HepG2 (cell line): ENCODE measurements around the gene PHC1. TPM values are rescaled to one million over a fixed set of nuclear protein-coding genes. Genes with fewer than 3 reads are reported as not detected.
"Not testable (repeated sequence)": the region's sequence is repeated elsewhere in the genome, so short reads cannot be mapped to it uniquely, and the experiment has no call there.

Experiments
- ATAC-seq: fragments of 200-7000 bp; cut with Tn5 transposase; 3 replicates; pipeline ENCODE4 v1.9.1; 2020; ENCODE audit warnings: mild to moderate bottlenecking, moderate library complexity
- BruUV-seq: library from RNA; stranded (reverse); fragments of 400-500 nt; replicated peaks from 2 replicates; lab custom pipeline; 2021; lab: Mats Ljungman, UMichigan
- CTCF ChIA-PET: fragments of 300-600 bp; formaldehyde crosslinking; extraction: SDS; loops from one replicate; lab custom pipeline; 2021; ENCODE audit warnings: low total read pairs, inconsistent platforms, low intra/inter-chr PET ratio; lab: Yijun Ruan, JAX
- POLR2A ChIA-PET: fragments of 350-600 bp; sonication (Branson Sonifier 250); formaldehyde crosslinking; loops from one replicate; lab custom pipeline; 2020; ENCODE audit warnings: antibody characterized with exemption, inconsistent platforms; lab: Yijun Ruan, JAX
- DNase-seq: peaks from one replicate; pipeline ENCODE4 v3.0.0-alpha.2; 2015; ENCODE audit warnings: low spot score
- FAIRE-seq: peaks from 3 replicates; lab custom pipeline; 2011; peaks lifted over from hg19 to GRCh38; lab: Jason Lieb, UNC
- H2AFZ ChIP-seq: one replicate; pipeline ENCODE4 v1.6.1; 2011; ENCODE audit warnings: low read length, inconsistent platforms
- H3K27ac ChIP-seq: fragments of 300-600 bp; 3 replicates; pipeline ENCODE4 v1.8.0; 2011; ENCODE audit warnings: mixed run types, mild to moderate bottlenecking, mixed read lengths, low read length, inconsistent platforms; ENCODE audit not compliant: insufficient read depth; ENCODE audit errors: extremely low read length
- H3K27me3 ChIP-seq, 2 experiments: fragments of 200-600 bp in 1 of 2; 2 replicates in 1 of 2; 3 replicates in 1 of 2; pipeline versions ENCODE4 v1.6.0 to v1.8.0; 2011; ENCODE audit warnings: low read length in 2 of 2, mild to moderate bottlenecking in 2 of 2, moderate library complexity in 2 of 2, inconsistent platforms in 1 of 2; ENCODE audit not compliant: insufficient read depth in 2 of 2, control insufficient read depth in 1 of 2
- H3K36me3 ChIP-seq, 2 experiments: fragments of 200-600 bp in 1 of 2; replicated peaks in 1 of 2; 2 replicates in 1 of 2; 3 replicates in 1 of 2; pipeline versions ENCODE4 v1.5.1 to v1.8.0; 2011; ENCODE audit warnings: low read length in 2 of 2, inconsistent platforms in 1 of 2; ENCODE audit not compliant: insufficient read depth in 2 of 2, control insufficient read depth in 1 of 2
- H3K4me1 ChIP-seq: 2 replicates; pipeline ENCODE4 v1.5.1; 2012; ENCODE audit warnings: low read length, inconsistent platforms; ENCODE audit not compliant: insufficient read depth
- H3K4me2 ChIP-seq: 2 replicates; pipeline ENCODE4 v1.6.0; 2011; ENCODE audit warnings: low read depth, low read length, inconsistent platforms
- H3K4me3 ChIP-seq, 3 experiments: fragments of 200-600 bp in 1 of 3; sonication (generic), shearing (Covaris generic) in 1 of 3; replicated peaks in 1 of 3; 2 replicates each; pipeline ENCODE4 v1.5.1; 2011 to 2016; ENCODE audit warnings: low read length in 3 of 3, inconsistent platforms in 2 of 3, low read depth in 2 of 3, mild to moderate bottlenecking in 2 of 3, control low read depth in 1 of 3, mixed read lengths in 1 of 3; ENCODE audit not compliant: insufficient read depth in 1 of 3
- H3K79me2 ChIP-seq: one replicate; pipeline ENCODE4 v1.6.1; 2011; ENCODE audit warnings: low read length, inconsistent platforms; ENCODE audit not compliant: insufficient read depth
- H3K9ac ChIP-seq: 2 replicates; pipeline ENCODE4 v1.6.0; 2011; ENCODE audit warnings: mild to moderate bottlenecking, low read depth, low read length, inconsistent platforms; ENCODE audit not compliant: insufficient read depth
- H3K9me3 ChIP-seq: 2 replicates; pipeline ENCODE4 v1.5.1; 2012; ENCODE audit warnings: mild to moderate bottlenecking, low read length
- H4K20me1 ChIP-seq: 2 replicates; pipeline ENCODE4 v1.6.0; 2011; ENCODE audit warnings: inconsistent platforms, mild to moderate bottlenecking, low read length, moderate library complexity; ENCODE audit not compliant: insufficient read depth
- STAG1 ChIP-seq: sonication (generic); formaldehyde crosslinking; IDR thresholded peaks from 2 replicates; pipeline ENCODE4 v1.4.0; 2020; ENCODE audit warnings: missing genetic modification reagents
- ZNF446 ChIP-seq: sonication (generic); formaldehyde crosslinking; IDR thresholded peaks from 2 replicates; pipeline ENCODE4 v1.5.0; 2020; ENCODE audit warnings: mild to moderate bottlenecking, missing genetic modification reagents
- WGBS: methylation state at CpG from one replicate; pipeline ENCODE4 v1.1.6; 2017; ENCODE audit warnings: low lambda C conversion rate; 5-methylcytosine and 5-hydroxymethylcytosine counted together
- in situ Hi-C: cut with HindIII; loops from 2 replicates; pipeline ENCODE4 v1.10.0; 2017; ENCODE audit warnings: low pct_unique_long_range_greater_than_20kb; ENCODE audit not compliant: extremely low pct_ligation_motif_present
- intact Hi-C: fragments of 100-400 bp; cut with micrococcal nuclease; formaldehyde crosslinking; loops from one replicate; pipeline ENCODE4 v1.10.0; 2022; ENCODE audit not compliant: unreplicated experiment
- polyA plus RNA-seq, 8 experiments: library from polyadenylated mRNA; depleted of rRNA in 3 of 8; stranded (reverse) in 7 of 8; unstranded in 1 of 8; fragments of >200 nt; fragmentation: Illumina TruSeq in 4 of 8; extraction: Trizol in 4 of 8; gene quantifications; 2 replicates each; pipeline versions ENCODE4 v1.2.1 to v1.2.3, GENCODE V29; 2011 to 2016; ENCODE audit warnings: low read depth in 4 of 8, missing spikeins in 1 of 8, mixed read lengths in 1 of 8; ENCODE audit not compliant: insufficient read depth in 1 of 8
- total RNA-seq, 5 experiments: library from RNA; depleted of rRNA; stranded (reverse); fragments of >200 nt; fragmentation: Illumina TruSeq; extraction: Trizol; gene quantifications; 2 replicates each; pipeline ENCODE4 v1.2.3, GENCODE V29; 2016; ENCODE audit warnings: low read depth in 1 of 5
- TF ChIP-seq, protein P1 (sequence below): sonication (generic); formaldehyde crosslinking; IDR thresholded peaks from 2 replicates; pipeline ENCODE4 v1.5.0; 2020; ENCODE audit warnings: mild to moderate bottlenecking, missing genetic modification reagents, moderate library complexity

Gene PHC1
- total and polyA plus RNA-seq, 2 of the 13 experiments (the other 11 are each of a cell fraction or from before 2014, with no cell fraction given) = 9.4 to 35.0 TPM

- Histone ChIP-seq H3K9me3 (no peaks in the 10 kb centered on the region), H3K4me1 (no peaks in the 10 kb centered on the region), H3K27ac (no peak overlapping the region), H2AFZ (no peak overlapping the region), H3K79me2 (no peaks in the 10 kb centered on the region), H3K36me3 (peaks cover 0 to 3% of the 10 kb centered on the region in 2 experiments; a peak in 2 of 5 replicates), H4K20me1 (no peaks in the 10 kb centered on the region), H3K27me3 (no peaks in the 10 kb centered on the region), H3K4me2 (no peak overlapping the region), H3K4me3 (no peak overlapping the region), H3K9ac (no peak overlapping the region)
- in situ Hi-C loops (no loop called here), intact Hi-C loops (no loop called here)
- 97% methylated on average over 5 of the region's 5 CpGs for WGBS
- peak; percentile 50; the same call in 2 of the 3 replicates for ATAC-seq
- no peak for FAIRE-seq
- no peak for DNase-seq
- ChIA-PET POLR2A (no interaction called here), CTCF (interaction anchor here (1.5 kb wide), 1 partner anchor 117 kb away, joined by 4 read pairs; no protein-coding TSS in a partner anchor)
- no TSS peak for BruUV-seq
- TF ChIP-seq STAG1 (CRISPR knock-in tag) (peak; percentile 66), ZNF446 (no peak)
- TF ChIP-seq, protein P1, sequence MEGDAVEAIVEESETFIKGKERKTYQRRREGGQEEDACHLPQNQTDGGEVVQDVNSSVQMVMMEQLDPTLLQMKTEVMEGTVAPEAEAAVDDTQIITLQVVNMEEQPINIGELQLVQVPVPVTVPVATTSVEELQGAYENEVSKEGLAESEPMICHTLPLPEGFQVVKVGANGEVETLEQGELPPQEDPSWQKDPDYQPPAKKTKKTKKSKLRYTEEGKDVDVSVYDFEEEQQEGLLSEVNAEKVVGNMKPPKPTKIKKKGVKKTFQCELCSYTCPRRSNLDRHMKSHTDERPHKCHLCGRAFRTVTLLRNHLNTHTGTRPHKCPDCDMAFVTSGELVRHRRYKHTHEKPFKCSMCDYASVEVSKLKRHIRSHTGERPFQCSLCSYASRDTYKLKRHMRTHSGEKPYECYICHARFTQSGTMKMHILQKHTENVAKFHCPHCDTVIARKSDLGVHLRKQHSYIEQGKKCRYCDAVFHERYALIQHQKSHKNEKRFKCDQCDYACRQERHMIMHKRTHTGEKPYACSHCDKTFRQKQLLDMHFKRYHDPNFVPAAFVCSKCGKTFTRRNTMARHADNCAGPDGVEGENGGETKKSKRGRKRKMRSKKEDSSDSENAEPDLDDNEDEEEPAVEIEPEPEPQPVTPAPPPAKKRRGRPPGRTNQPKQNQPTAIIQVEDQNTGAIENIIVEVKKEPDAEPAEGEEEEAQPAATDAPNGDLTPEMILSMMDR (CRISPR knock-in tag) = peak; percentile 46
Observed at GRCh38 chr12:8922544-8922943, 8.2 kb downstream of the PHC1 start.

DNA sequence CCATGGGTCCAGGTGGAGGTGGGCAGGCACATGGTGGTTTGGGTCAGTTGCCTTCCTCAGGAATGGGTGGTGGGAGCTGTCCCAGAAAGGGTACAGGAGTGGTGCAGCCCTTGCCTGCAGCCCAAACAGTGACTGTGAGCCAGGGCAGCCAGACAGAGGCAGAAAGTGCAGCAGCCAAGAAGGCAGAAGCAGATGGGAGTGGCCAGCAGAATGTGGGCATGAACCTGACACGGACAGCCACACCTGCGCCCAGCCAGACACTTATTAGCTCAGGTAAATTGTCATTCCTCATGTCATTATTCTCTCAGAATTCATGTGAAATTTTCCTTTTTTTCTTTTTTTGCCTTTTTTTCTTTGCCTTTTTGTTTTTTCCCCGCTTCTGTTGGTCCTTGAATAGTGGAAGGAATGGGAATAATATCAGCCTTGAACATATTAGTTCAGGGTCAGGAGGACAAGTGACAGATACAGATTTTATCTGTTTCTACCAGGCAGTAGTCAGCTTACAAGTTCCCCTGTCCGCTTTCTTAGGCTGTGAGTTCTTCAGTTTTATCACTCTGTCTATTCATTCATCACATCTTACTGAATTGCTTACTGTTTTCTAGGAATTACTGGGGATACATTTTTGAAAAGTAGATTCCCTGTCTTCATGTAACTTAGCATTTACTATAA, 16.5 kb downstream of the PHC1 start:
- H3K27me3 ChIP-seq, DNase-seq, H4K20me1 ChIP-seq, H3K4me2 ChIP-seq, H3K79me2 ChIP-seq, H3K36me3 ChIP-seq, H3K9ac ChIP-seq, H3K4me1 ChIP-seq, H3K9me3 ChIP-seq, FAIRE-seq, ATAC-seq, POLR2A ChIA-PET, H2AFZ ChIP-seq, H3K4me3 ChIP-seq, BruUV-seq, H3K27ac ChIP-seq, CTCF ChIA-PET, intact Hi-C loops: not testable (repeated sequence)
- in situ Hi-C loops = loop anchor here (25.0 kb wide), 1 partner anchor 107 kb away; no protein-coding TSS in a partner anchor
- over 99% methylated on average over 4 of the region's 4 CpGs for WGBS

DNA sequence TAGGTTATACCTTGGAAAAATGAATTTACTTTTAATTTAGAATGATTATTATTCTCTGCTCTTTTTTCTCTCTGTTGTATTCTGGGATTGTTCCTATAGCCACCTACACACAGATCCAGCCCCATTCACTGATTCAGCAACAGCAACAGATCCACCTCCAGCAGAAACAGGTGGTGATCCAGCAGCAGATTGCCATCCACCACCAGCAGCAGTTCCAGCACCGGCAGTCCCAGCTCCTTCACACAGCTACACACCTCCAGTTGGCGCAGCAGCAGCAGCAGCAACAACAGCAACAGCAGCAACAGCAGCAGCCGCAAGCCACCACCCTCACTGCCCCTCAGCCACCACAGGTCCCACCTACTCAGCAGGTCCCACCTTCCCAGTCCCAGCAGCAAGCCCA, 18.2 kb downstream of the PHC1 start:
- H3K36me3 ChIP-seq, H4K20me1 ChIP-seq, POLR2A ChIA-PET, CTCF ChIA-PET, H3K9ac ChIP-seq, H3K27ac ChIP-seq, DNase-seq, H3K4me2 ChIP-seq, H2AFZ ChIP-seq, H3K4me1 ChIP-seq, intact Hi-C loops, BruUV-seq, FAIRE-seq, H3K27me3 ChIP-seq, ATAC-seq, H3K9me3 ChIP-seq, H3K4me3 ChIP-seq, H3K79me2 ChIP-seq: not testable (repeated sequence)
- 60% methylated on average over 2 of the region's 3 CpGs for WGBS
- in situ Hi-C loops = loop anchor here (25.0 kb wide), 1 partner anchor 105 kb away; no protein-coding TSS in a partner anchor
